GM18907 (cell line): ENCODE results near the gene TRIP13.

Experiments used
- ATAC-seq: cut with Tn5 transposase; IDR thresholded peaks from one replicate; pipeline ENCODE4 v1.9.1; 2021; ENCODE audit warnings: mild to moderate bottlenecking, moderate library complexity; ENCODE audit not compliant: unreplicated experiment

The TRIP13 gene

DNA sequence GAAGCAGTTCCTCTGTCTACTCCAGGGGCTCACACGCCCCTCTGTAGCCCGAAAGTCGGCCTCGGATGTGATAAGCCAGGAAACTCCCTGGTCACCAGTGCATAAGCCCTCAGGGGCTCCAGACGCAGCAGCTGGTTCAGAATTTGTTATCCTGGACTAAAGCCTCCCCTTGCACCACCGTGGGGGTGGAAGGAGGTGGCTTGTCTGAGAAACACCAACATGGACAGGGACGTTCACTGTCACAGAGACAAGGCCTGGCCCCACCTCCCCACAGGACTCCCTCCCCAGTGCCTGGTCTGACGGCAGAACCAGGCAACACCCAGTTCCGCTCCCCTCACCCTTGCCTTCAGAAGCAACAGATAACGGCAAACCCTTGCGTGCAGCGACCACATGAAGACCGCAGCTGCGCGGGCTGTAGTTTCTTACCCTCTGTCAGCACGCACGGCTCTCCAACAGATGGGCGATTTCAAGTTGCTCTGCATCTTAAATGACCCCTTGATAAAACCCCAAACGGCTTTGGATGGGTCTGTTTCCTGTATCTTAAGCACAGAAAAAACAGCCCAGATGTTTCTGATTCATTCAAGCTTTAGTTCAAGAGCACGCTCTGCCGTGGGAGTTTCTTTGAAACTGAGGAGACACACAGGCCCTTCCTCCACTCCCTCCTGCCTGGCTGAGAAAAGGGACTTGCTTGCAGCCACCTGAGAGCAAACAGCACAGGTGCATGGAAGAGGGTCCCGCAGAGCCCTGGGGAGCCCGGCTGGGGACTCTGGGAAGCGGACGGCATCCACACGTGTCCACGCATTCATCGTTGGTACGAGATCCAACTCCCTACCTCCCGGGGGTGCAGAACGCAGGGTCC, 71.2 kb downstream of the TRIP13 start:
- peak; percentile 88 for ATAC-seq

- no peak for ATAC-seq
Observed at GRCh38 chr5:964821-965220, 72.1 kb downstream of the TRIP13 start.

- ATAC-seq, result no peak
Observed at GRCh38 chr5:965604-966344, 73.1 kb downstream of the TRIP13 start.

DNA sequence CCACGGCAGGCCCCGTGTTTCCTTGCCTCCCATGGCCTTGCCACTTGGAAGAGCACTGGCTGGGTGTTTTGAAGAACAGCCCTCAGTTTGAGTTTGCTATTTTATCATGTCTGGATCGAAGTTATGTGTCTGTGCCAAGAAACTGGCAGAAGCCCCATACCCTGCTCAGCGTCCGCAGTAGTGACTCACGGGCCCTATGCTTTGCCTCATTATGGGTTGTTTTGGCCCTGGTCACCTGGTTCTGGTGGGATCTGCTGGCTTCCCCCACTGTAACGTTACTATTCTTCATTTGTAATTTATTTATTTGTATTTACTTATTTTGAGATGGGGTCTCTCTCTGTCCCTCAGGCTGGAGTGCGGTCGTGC, 73.6 kb downstream of the TRIP13 start:
- no peak for ATAC-seq

- no peak for ATAC-seq
Observed at GRCh38 chr5:966941-967340, 74.3 kb downstream of the TRIP13 start.
